Neutrophil (primary cell): ENCODE measurements around the gene SPAG6.

Experiments used
- H3K27ac ChIP-seq: fragments of 200-600 bp; sonication (generic); 2 replicates; pipeline ENCODE4 v1.5.1; 2016; ENCODE audit warnings: mild to moderate bottlenecking, moderate library complexity
- H3K27me3 ChIP-seq: fragments of 200-600 bp; sonication (generic); 2 replicates; pipeline ENCODE4 v1.6.0; 2016; ENCODE audit warnings: mild to moderate bottlenecking
- H3K36me3 ChIP-seq: fragments of 200-600 bp; sonication (generic); 2 replicates; pipeline ENCODE4 v1.5.1; 2017
- H3K4me1 ChIP-seq, 2 experiments: fragments of 200-600 bp in 1 of 2; sonication (generic) in 1 of 2; 1 replicate in 1 of 2; 2 replicates in 1 of 2; pipeline versions ENCODE4 v1.5.1 to v1.6.1; 2013 to 2016; ENCODE audit warnings: low read depth in 1 of 2, low read length in 1 of 2, mild to moderate bottlenecking in 1 of 2, moderate library complexity in 1 of 2; ENCODE audit not compliant: control insufficient read depth in 1 of 2, insufficient read depth in 1 of 2
- H3K4me3 ChIP-seq, 2 experiments: fragments of 200-600 bp in 1 of 2; sonication (generic) in 1 of 2; 1 replicate in 1 of 2; 2 replicates in 1 of 2; pipeline ENCODE4 v1.5.1; 2013 to 2016; ENCODE audit warnings: low read depth in 1 of 2, low read length in 1 of 2, mild to moderate bottlenecking in 1 of 2, moderate library complexity in 1 of 2
- H3K9me3 ChIP-seq: fragments of 200-600 bp; sonication (generic); 2 replicates; pipeline ENCODE4 v1.5.1; 2016
- CTCF ChIP-seq: fragments of 200-600 bp; sonication (generic); IDR thresholded peaks from 2 replicates; pipeline ENCODE4 v1.5.1; 2016; ENCODE audit warnings: antibody characterized with exemption

SPAG6 gene

GRCh38 chr10:22340329-22341189 lies 4.7 kb upstream of the SPAG6 start:
- no peak for TF ChIP-seq CTCF
- Histone ChIP-seq H3K27me3 (peaks cover 100% of the 10 kb centered on the region), H3K9me3 (no peaks in the 10 kb centered on the region), H3K4me3 (peak overlapping the region; percentile 72 to 82), H3K36me3 (no peaks in the 10 kb centered on the region), H3K4me1 (peaks cover 39 to 42% of the 10 kb centered on the region in 2 experiments), H3K27ac (peak overlapping the region; percentile 65)

GRCh38 chr10:22341190-22341925 lies 3.9 kb upstream of the SPAG6 start:
- no peak for TF ChIP-seq CTCF
- peaks cover 100% of the 10 kb centered on the region for H3K27me3 ChIP-seq
- no peaks in the 10 kb centered on the region for H3K36me3 ChIP-seq
- H3K27ac ChIP-seq, result peak overlapping the region; percentile 65
- peak overlapping the region; percentile 72 to 82 for H3K4me3 ChIP-seq
- H3K4me1 ChIP-seq, result peaks cover 37 to 40% of the 10 kb centered on the region in 2 experiments
- H3K9me3 ChIP-seq, result no peaks in the 10 kb centered on the region

- TF ChIP-seq CTCF, result no peak
- Histone ChIP-seq H3K36me3 (no peaks in the 10 kb centered on the region), H3K27me3 (peaks cover 100% of the 10 kb centered on the region), H3K9me3 (no peaks in the 10 kb centered on the region), H3K27ac (no peak overlapping the region), H3K4me1 (peaks cover 32 to 35% of the 10 kb centered on the region in 2 experiments), H3K4me3 (no peak overlapping the region)
Observed at GRCh38 chr10:22341926-22342196, 3.4 kb upstream of the SPAG6 start.

GRCh38 chr10:22342421-22342820 lies 2.9 kb upstream of the SPAG6 start:
- H3K36me3 ChIP-seq, result no peaks in the 10 kb centered on the region
- H3K4me1 ChIP-seq, result peaks cover 32 to 33% of the 10 kb centered on the region in 2 experiments
- no peaks in the 10 kb centered on the region for H3K9me3 ChIP-seq
- H3K4me3 ChIP-seq, result no peak overlapping the region
- H3K27ac ChIP-seq, result no peak overlapping the region
- no peak for TF ChIP-seq CTCF
- peaks cover 100% of the 10 kb centered on the region for H3K27me3 ChIP-seq

- Histone ChIP-seq H3K4me1 (peaks cover 28 to 32% of the 10 kb centered on the region in 2 experiments), H3K27ac (no peak overlapping the region), H3K27me3 (peaks cover 100% of the 10 kb centered on the region), H3K9me3 (no peaks in the 10 kb centered on the region), H3K36me3 (no peaks in the 10 kb centered on the region), H3K4me3 (no peak overlapping the region)
- no peak for TF ChIP-seq CTCF
Observed at GRCh38 chr10:22343731-22344130, 1.6 kb upstream of the SPAG6 start.
